HepG2 (cell line): ENCODE results near the gene FCGBP. TPM values are rescaled to one million over a fixed set of nuclear protein-coding genes. Genes with fewer than 3 reads are reported as not detected.
"Not testable (repeated sequence)": the region's sequence is repeated elsewhere in the genome, so short reads cannot be mapped to it uniquely, and the experiment has no call there.

Source experiments
- ATAC-seq: fragments of 200-7000 bp; cut with Tn5 transposase; 3 replicates; pipeline ENCODE4 v1.9.1; 2020; ENCODE audit warnings: mild to moderate bottlenecking, moderate library complexity
- BruUV-seq: library from RNA; stranded (reverse); fragments of 400-500 nt; replicated peaks from 2 replicates; lab custom pipeline; 2021; lab: Mats Ljungman, UMichigan
- CTCF ChIA-PET: fragments of 300-600 bp; formaldehyde crosslinking; extraction: SDS; loops from one replicate; lab custom pipeline; 2021; ENCODE audit warnings: low total read pairs, inconsistent platforms, low intra/inter-chr PET ratio; lab: Yijun Ruan, JAX
- POLR2A ChIA-PET: fragments of 350-600 bp; sonication (Branson Sonifier 250); formaldehyde crosslinking; loops from one replicate; lab custom pipeline; 2020; ENCODE audit warnings: antibody characterized with exemption, inconsistent platforms; lab: Yijun Ruan, JAX
- DNase-seq: peaks from one replicate; pipeline ENCODE4 v3.0.0-alpha.2; 2015; ENCODE audit warnings: low spot score
- FAIRE-seq: peaks from 3 replicates; lab custom pipeline; 2011; peaks lifted over from hg19 to GRCh38; lab: Jason Lieb, UNC
- H2AFZ ChIP-seq: one replicate; pipeline ENCODE4 v1.6.1; 2011; ENCODE audit warnings: low read length, inconsistent platforms
- H3K27ac ChIP-seq: fragments of 300-600 bp; 3 replicates; pipeline ENCODE4 v1.8.0; 2011; ENCODE audit warnings: mixed run types, mild to moderate bottlenecking, mixed read lengths, low read length, inconsistent platforms; ENCODE audit not compliant: insufficient read depth; ENCODE audit errors: extremely low read length
- H3K27me3 ChIP-seq, 2 experiments: fragments of 200-600 bp in 1 of 2; 2 replicates in 1 of 2; 3 replicates in 1 of 2; pipeline versions ENCODE4 v1.6.0 to v1.8.0; 2011; ENCODE audit warnings: low read length in 2 of 2, mild to moderate bottlenecking in 2 of 2, moderate library complexity in 2 of 2, inconsistent platforms in 1 of 2; ENCODE audit not compliant: insufficient read depth in 2 of 2, control insufficient read depth in 1 of 2
- H3K36me3 ChIP-seq, 2 experiments: fragments of 200-600 bp in 1 of 2; replicated peaks in 1 of 2; 2 replicates in 1 of 2; 3 replicates in 1 of 2; pipeline versions ENCODE4 v1.5.1 to v1.8.0; 2011; ENCODE audit warnings: low read length in 2 of 2, inconsistent platforms in 1 of 2; ENCODE audit not compliant: insufficient read depth in 2 of 2, control insufficient read depth in 1 of 2
- H3K4me1 ChIP-seq: 2 replicates; pipeline ENCODE4 v1.5.1; 2012; ENCODE audit warnings: low read length, inconsistent platforms; ENCODE audit not compliant: insufficient read depth
- H3K4me2 ChIP-seq: 2 replicates; pipeline ENCODE4 v1.6.0; 2011; ENCODE audit warnings: low read depth, low read length, inconsistent platforms
- H3K4me3 ChIP-seq, 3 experiments: fragments of 200-600 bp in 1 of 3; sonication (generic), shearing (Covaris generic) in 1 of 3; replicated peaks in 1 of 3; 2 replicates each; pipeline ENCODE4 v1.5.1; 2011 to 2016; ENCODE audit warnings: low read length in 3 of 3, inconsistent platforms in 2 of 3, low read depth in 2 of 3, mild to moderate bottlenecking in 2 of 3, control low read depth in 1 of 3, mixed read lengths in 1 of 3; ENCODE audit not compliant: insufficient read depth in 1 of 3
- H3K79me2 ChIP-seq: one replicate; pipeline ENCODE4 v1.6.1; 2011; ENCODE audit warnings: low read length, inconsistent platforms; ENCODE audit not compliant: insufficient read depth
- H3K9ac ChIP-seq: 2 replicates; pipeline ENCODE4 v1.6.0; 2011; ENCODE audit warnings: mild to moderate bottlenecking, low read depth, low read length, inconsistent platforms; ENCODE audit not compliant: insufficient read depth
- H3K9me3 ChIP-seq: 2 replicates; pipeline ENCODE4 v1.5.1; 2012; ENCODE audit warnings: mild to moderate bottlenecking, low read length
- H4K20me1 ChIP-seq: 2 replicates; pipeline ENCODE4 v1.6.0; 2011; ENCODE audit warnings: inconsistent platforms, mild to moderate bottlenecking, low read length, moderate library complexity; ENCODE audit not compliant: insufficient read depth
- ZNF550 ChIP-seq: sonication (generic); formaldehyde crosslinking; IDR thresholded peaks from 2 replicates; pipeline ENCODE4 v1.4.0; 2020; ENCODE audit warnings: mild to moderate bottlenecking, missing genetic modification reagents, borderline replicate concordance
- ZNF687 ChIP-seq: sonication (generic); formaldehyde crosslinking; IDR thresholded peaks from 2 replicates; pipeline ENCODE4 v1.5.1; 2020; ENCODE audit warnings: mild to moderate bottlenecking, missing genetic modification reagents, moderate library complexity
- ZNF768 ChIP-seq: sonication (generic); formaldehyde crosslinking; IDR thresholded peaks from 2 replicates; pipeline ENCODE4 v1.4.0; 2020; ENCODE audit warnings: missing genetic modification reagents
- ZNF770 ChIP-seq: sonication (generic); formaldehyde crosslinking; IDR thresholded peaks from 2 replicates; pipeline ENCODE4 v1.5.0; 2020; ENCODE audit warnings: mild to moderate bottlenecking, missing genetic modification reagents
- WGBS: methylation state at CpG from one replicate; pipeline ENCODE4 v1.1.6; 2017; ENCODE audit warnings: low lambda C conversion rate; 5-methylcytosine and 5-hydroxymethylcytosine counted together
- in situ Hi-C: cut with HindIII; loops from 2 replicates; pipeline ENCODE4 v1.10.0; 2017; ENCODE audit warnings: low pct_unique_long_range_greater_than_20kb; ENCODE audit not compliant: extremely low pct_ligation_motif_present
- intact Hi-C: fragments of 100-400 bp; cut with micrococcal nuclease; formaldehyde crosslinking; loops from one replicate; pipeline ENCODE4 v1.10.0; 2022; ENCODE audit not compliant: unreplicated experiment
- polyA plus RNA-seq, 8 experiments: library from polyadenylated mRNA; depleted of rRNA in 3 of 8; stranded (reverse) in 7 of 8; unstranded in 1 of 8; fragments of >200 nt; fragmentation: Illumina TruSeq in 4 of 8; extraction: Trizol in 4 of 8; gene quantifications; 2 replicates each; pipeline versions ENCODE4 v1.2.1 to v1.2.3, GENCODE V29; 2011 to 2016; ENCODE audit warnings: low read depth in 4 of 8, missing spikeins in 1 of 8, mixed read lengths in 1 of 8; ENCODE audit not compliant: insufficient read depth in 1 of 8
- total RNA-seq, 5 experiments: library from RNA; depleted of rRNA; stranded (reverse); fragments of >200 nt; fragmentation: Illumina TruSeq; extraction: Trizol; gene quantifications; 2 replicates each; pipeline ENCODE4 v1.2.3, GENCODE V29; 2016; ENCODE audit warnings: low read depth in 1 of 5

The FCGBP gene
- total and polyA plus RNA-seq, 2 of the 13 experiments (the other 11 are each of a cell fraction or from before 2014, with no cell fraction given), result 1.3 to 7.0 TPM

- H2AFZ ChIP-seq, H4K20me1 ChIP-seq, H3K9ac ChIP-seq, ATAC-seq, CTCF ChIA-PET, BruUV-seq, DNase-seq, H3K79me2 ChIP-seq, H3K4me2 ChIP-seq, H3K4me3 ChIP-seq, H3K27me3 ChIP-seq, intact Hi-C loops, FAIRE-seq, H3K36me3 ChIP-seq, H3K9me3 ChIP-seq: not testable (repeated sequence)
- POLR2A ChIA-PET, result interaction anchor here (0.7 to 1.9 kb wide), 2 partner anchors 81 to 297 kb away, joined by 4 to 6 read pairs; partner anchors contain the start of gene PSMC4
- 98% methylated on average over 17 of the region's 20 CpGs for WGBS
- TF ChIP-seq ZNF550, result 0 out of 2 replicates have a peak, but pooled peaks have one; percentile 36
- peak; percentile 42 for TF ChIP-seq ZNF687 (CRISPR knock-in tag)
- peak; percentile 77 for TF ChIP-seq ZNF770 (CRISPR knock-in tag)
- TF ChIP-seq ZNF768, result peak; percentile 27; the same call in 1 of the 2 replicates
- in situ Hi-C loops, result loop anchor here (5.0 kb wide), 1 partner anchor 82 kb away; the partner anchor contains the start of gene PSMC4
- Histone ChIP-seq H3K27ac (peak overlapping the region; percentile 6), H3K4me1 (peaks cover 29% of the 10 kb centered on the region)
These were observed 44.3 kb downstream of the FCGBP start for GRCh38 chr19:39889872-39890754.
